ENCODE data around the gene SNU13.
"Not testable (repeated sequence)": the region's sequence is repeated elsewhere in the genome, so short reads cannot be mapped to it uniquely, and the experiment has no call there.

SNU13 gene

GRCh38 chr22:41688365-41689211 lies at the start of gene SNU13:
SNU13 (minus strand) TSS chr22:41688867; CDS start chr22:41688796, 71 bp downstream.
- DNase-seq, result peak; percentile 62

GRCh38 chr22:41733241-41733640 lies 44.6 kb upstream of the SNU13 start:
- DNase-seq, result not testable (repeated sequence)

GRCh38 chr22:41732096-41732772 lies 43.6 kb upstream of the SNU13 start:
- no peak for DNase-seq

- DNase-seq, result no peak
These were observed 42.9 kb upstream of the SNU13 start for GRCh38 chr22:41731609-41732008.

- DNase-seq, result no peak
These were observed 36.9 kb upstream of the SNU13 start for GRCh38 chr22:41725510-41726110.

- DNase-seq, result no peak
These were observed 33.8 kb upstream of the SNU13 start for GRCh38 chr22:41722496-41722895.

- DNase-seq, result no peak
These were observed 24.3 kb upstream of the SNU13 start for GRCh38 chr22:41713004-41713403.

GRCh38 chr22:41709341-41709740 lies 20.7 kb upstream of the SNU13 start:
- no peak for DNase-seq

- DNase-seq, result no peak
These were observed 14.1 kb upstream of the SNU13 start for GRCh38 chr22:41702763-41703162.

- DNase-seq, result no peak
These were observed 11.4 kb upstream of the SNU13 start for GRCh38 chr22:41700108-41700364.

GRCh38 chr22:41699264-41700107 lies 10.8 kb upstream of the SNU13 start, which contains the start of gene MEI1:
MEI1 (plus strand) TSS chr22:41699503; CDS start chr22:41699539, 36 bp downstream.
- no peak for DNase-seq

GRCh38 chr22:41697126-41697775 lies 8.6 kb upstream of the SNU13 start:
- DNase-seq, result peak; percentile 85

- DNase-seq, result no peak
These were observed 8.0 kb upstream of the SNU13 start for GRCh38 chr22:41696703-41697102.

GRCh38 chr22:41695211-41695610 lies 6.5 kb upstream of the SNU13 start:
- no peak for DNase-seq

- DNase-seq, result no peak
These were observed 1.8 kb upstream of the SNU13 start for GRCh38 chr22:41690476-41690875.

GRCh38 chr22:41687901-41688364 lies 734 bp downstream of the SNU13 start:
- no peak for DNase-seq

GRCh38 chr22:41686890-41687289 lies 1.8 kb downstream of the SNU13 start:
- DNase-seq, result not testable (repeated sequence)

GRCh38 chr22:41684194-41684593 lies 4.5 kb downstream of the SNU13 start:
- no peak for DNase-seq

GRCh38 chr22:41683616-41684015 lies 5.1 kb downstream of the SNU13 start:
- DNase-seq, result no peak

- no peak for DNase-seq
These were observed 5.6 kb downstream of the SNU13 start for GRCh38 chr22:41683052-41683451.

GRCh38 chr22:41682033-41682807 lies 6.4 kb downstream of the SNU13 start:
- peak; percentile 65 for DNase-seq

GRCh38 chr22:41681616-41682015 lies 7.1 kb downstream of the SNU13 start:
- no peak for DNase-seq

All from 8988T (cell line).